HUES48 (cell line): ENCODE data around the gene PNN.
"Not testable (repeated sequence)": the region's sequence is repeated elsewhere in the genome, so short reads cannot be mapped to it uniquely, and the experiment has no call there.

Source experiments
- H3K27ac ChIP-seq: one replicate; pipeline ENCODE4 v1.7.0; 2013; ENCODE audit warnings: low read depth, low read length, inconsistent platforms
- H3K27me3 ChIP-seq: 2 replicates; pipeline ENCODE4 v1.6.1; 2013; ENCODE audit warnings: mild to moderate bottlenecking, low read length; ENCODE audit not compliant: control insufficient read depth, insufficient read depth
- H3K36me3 ChIP-seq: 2 replicates; pipeline ENCODE4 v1.6.1; 2013; ENCODE audit warnings: low read length; ENCODE audit not compliant: control insufficient read depth, insufficient read depth
- H3K4me1 ChIP-seq: 2 replicates; pipeline ENCODE4 v1.6.1; 2013; ENCODE audit warnings: mild to moderate bottlenecking, low read length; ENCODE audit not compliant: control insufficient read depth, insufficient read depth
- H3K4me3 ChIP-seq: 2 replicates; pipeline ENCODE4 v1.5.1; 2013; ENCODE audit warnings: mild to moderate bottlenecking, low read depth, low read length
- H3K9ac ChIP-seq: 2 replicates; pipeline ENCODE4 v1.6.1; 2013; ENCODE audit warnings: mild to moderate bottlenecking, low read depth, low read length, moderate library complexity
- H3K9me3 ChIP-seq: 2 replicates; pipeline ENCODE4 v1.6.1; 2013; ENCODE audit warnings: low read length; ENCODE audit not compliant: control insufficient read depth, insufficient read depth

Gene PNN

DNA sequence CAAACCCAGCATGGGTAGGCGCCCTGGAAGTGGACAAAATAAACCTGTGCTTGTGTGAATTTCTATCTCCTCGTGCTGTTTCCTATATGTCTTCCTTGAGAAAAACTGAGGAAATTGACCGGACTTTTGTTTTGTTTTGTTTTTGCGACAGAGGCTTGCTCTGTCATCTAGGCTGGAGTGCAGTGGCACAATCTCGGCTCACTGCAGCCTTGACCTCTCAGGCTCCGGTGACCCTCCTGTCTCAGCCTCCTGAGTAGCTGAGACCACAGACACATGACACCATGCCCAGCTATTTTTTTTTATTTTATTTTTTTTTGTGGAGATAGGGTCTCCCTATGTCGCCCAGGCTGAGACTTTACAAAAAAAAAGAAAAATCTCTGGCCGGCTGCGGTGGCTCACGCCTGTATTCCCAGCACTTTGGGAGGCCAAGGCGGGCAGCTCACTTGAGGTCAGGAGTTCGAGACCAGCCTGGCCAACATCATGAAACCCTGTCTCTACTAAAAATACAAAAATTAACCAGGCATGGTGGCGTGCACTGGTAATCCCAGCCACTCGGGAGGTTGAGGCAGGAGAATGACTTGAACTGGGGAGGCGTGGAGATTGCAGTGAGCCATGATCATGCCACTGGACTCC lies 36.2 kb downstream of the PNN start:
- Histone ChIP-seq H3K4me3 (no peak overlapping the region), H3K9ac (no peak overlapping the region), H3K27me3 (no peaks in the 10 kb centered on the region), H3K9me3 (no peaks in the 10 kb centered on the region), H3K27ac (no peak overlapping the region), H3K4me1 (no peaks in the 10 kb centered on the region), H3K36me3 (no peaks in the 10 kb centered on the region)

GRCh38 chr14:39212034-39212433 lies 37.0 kb downstream of the PNN start:
- H3K9me3 ChIP-seq: no peaks in the 10 kb centered on the region
- H3K4me1 ChIP-seq: no peaks in the 10 kb centered on the region
- H3K4me3 ChIP-seq: no peak overlapping the region
- no peaks in the 10 kb centered on the region for H3K27me3 ChIP-seq
- no peaks in the 10 kb centered on the region for H3K36me3 ChIP-seq
- H3K9ac ChIP-seq: no peak overlapping the region
- H3K27ac ChIP-seq: no peak overlapping the region

GRCh38 chr14:39212693-39213092 lies 37.6 kb downstream of the PNN start:
- no peaks in the 10 kb centered on the region for H3K36me3 ChIP-seq
- no peaks in the 10 kb centered on the region for H3K4me1 ChIP-seq
- H3K9me3 ChIP-seq: no peaks in the 10 kb centered on the region
- H3K27ac ChIP-seq: no peak overlapping the region
- no peak overlapping the region for H3K9ac ChIP-seq
- no peaks in the 10 kb centered on the region for H3K27me3 ChIP-seq
- no peak overlapping the region for H3K4me3 ChIP-seq

DNA sequence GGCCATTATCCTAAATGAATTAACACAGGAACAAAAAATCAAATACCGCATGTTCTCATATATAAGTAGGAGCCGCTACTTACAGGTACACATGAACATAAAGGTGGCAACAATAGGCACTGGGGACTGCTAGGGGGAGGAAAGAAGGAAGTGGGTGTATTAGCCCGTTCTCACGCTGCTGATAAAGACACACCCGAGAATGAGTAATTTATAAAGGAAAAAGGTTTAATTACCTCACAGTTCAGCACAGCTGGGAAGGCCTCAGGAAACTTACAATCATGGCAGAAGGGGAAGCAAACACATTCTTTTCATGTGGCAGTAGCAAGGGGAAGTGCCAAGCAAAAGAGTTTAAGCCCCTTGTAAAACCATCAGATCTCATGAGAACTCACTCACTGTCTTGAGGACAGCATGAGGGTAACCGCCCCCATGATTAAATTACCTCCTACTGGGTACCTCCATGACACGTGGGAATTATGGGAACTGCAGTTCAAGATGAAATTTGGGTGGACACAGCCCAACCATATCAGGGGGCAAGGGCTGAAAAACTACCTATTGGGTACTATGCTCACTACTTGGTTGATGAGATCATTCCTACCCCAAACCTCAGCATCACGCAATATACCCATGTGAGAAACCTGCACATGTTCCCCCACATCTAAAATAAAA lies 42.3 kb downstream of the PNN start:
- Histone ChIP-seq H3K4me1 (no peaks in the 10 kb centered on the region), H3K27ac (no peak overlapping the region), H3K27me3 (no peaks in the 10 kb centered on the region), H3K4me3 (no peak overlapping the region), H3K9ac (no peak overlapping the region), H3K9me3 (no peaks in the 10 kb centered on the region), H3K36me3 (no peaks in the 10 kb centered on the region)

DNA sequence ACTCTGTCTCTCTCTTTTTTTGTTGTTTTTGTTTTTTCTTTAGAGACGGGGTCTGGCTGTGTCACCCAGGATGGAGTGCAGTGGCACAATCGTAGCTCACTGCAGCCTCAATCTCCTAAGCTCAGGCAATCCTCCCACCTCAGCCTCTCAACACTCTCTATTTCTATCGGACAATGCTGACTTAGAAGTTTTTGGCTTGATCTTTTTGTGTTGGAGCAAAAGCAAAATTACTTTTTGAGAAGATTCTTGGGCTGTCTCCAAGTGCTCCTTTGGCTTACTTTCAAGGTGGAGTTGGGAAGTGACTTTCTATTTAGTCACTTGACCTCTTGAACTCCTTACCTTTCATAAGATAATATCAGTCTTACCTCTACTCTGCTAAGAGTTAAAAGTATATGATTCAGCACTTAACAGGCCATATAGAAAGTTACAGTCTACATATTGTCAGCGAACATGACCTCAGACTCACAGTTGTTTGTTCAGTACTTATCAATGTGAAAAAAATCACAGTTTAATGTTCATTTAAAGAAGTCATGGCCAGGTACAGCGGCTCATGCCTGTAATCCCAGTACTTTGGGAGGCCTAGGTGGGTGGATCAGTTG lies 43.2 kb downstream of the PNN start:
- Histone ChIP-seq H3K27ac (no peak overlapping the region), H3K4me3 (no peak overlapping the region), H3K9ac (no peak overlapping the region), H3K36me3 (no peaks in the 10 kb centered on the region), H3K27me3 (no peaks in the 10 kb centered on the region), H3K9me3 (no peaks in the 10 kb centered on the region), H3K4me1 (no peaks in the 10 kb centered on the region)

GRCh38 chr14:39219075-39219499 lies 44.0 kb downstream of the PNN start:
- Histone ChIP-seq H3K27me3 (no peaks in the 10 kb centered on the region), H3K4me3 (no peak overlapping the region), H3K36me3 (no peaks in the 10 kb centered on the region), H3K27ac (no peak overlapping the region), H3K4me1 (no peaks in the 10 kb centered on the region), H3K9ac (no peak overlapping the region), H3K9me3 (no peaks in the 10 kb centered on the region)

DNA sequence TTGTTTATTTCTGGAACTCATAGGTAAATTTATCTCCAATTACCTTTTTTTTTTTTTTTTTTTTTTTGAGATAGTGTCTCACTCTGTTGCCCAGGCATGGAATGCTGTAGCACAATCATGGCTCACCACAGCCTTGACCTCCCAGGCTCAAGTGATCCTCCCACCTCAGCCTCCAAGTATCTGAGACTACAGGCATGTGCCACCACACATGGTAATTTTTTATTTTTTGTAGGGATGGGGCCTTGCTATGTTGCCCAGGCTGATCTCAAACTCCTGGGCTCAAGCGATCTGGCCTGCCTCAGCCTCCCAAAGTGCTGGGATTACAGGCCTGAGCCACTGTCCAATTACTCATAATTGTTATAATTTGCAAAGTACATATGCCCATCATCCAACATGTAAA lies 45.4 kb downstream of the PNN start:
- H3K36me3 ChIP-seq, H3K27ac ChIP-seq, H3K4me3 ChIP-seq, H3K9me3 ChIP-seq, H3K4me1 ChIP-seq, H3K9ac ChIP-seq, H3K27me3 ChIP-seq: not testable (repeated sequence)

- no peaks in the 10 kb centered on the region for H3K27me3 ChIP-seq
- no peak overlapping the region for H3K27ac ChIP-seq
- H3K36me3 ChIP-seq: no peaks in the 10 kb centered on the region
- H3K9ac ChIP-seq: no peak overlapping the region
- no peaks in the 10 kb centered on the region for H3K9me3 ChIP-seq
- no peaks in the 10 kb centered on the region for H3K4me1 ChIP-seq
- H3K4me3 ChIP-seq: no peak overlapping the region
Observed at GRCh38 chr14:39228044-39228443, 53.0 kb downstream of the PNN start.

GRCh38 chr14:39228509-39229221 lies 53.6 kb downstream of the PNN start:
- Histone ChIP-seq H3K9ac (no peak overlapping the region), H3K4me1 (no peaks in the 10 kb centered on the region), H3K27me3 (no peaks in the 10 kb centered on the region), H3K9me3 (no peaks in the 10 kb centered on the region), H3K27ac (no peak overlapping the region), H3K36me3 (no peaks in the 10 kb centered on the region), H3K4me3 (no peak overlapping the region)

DNA sequence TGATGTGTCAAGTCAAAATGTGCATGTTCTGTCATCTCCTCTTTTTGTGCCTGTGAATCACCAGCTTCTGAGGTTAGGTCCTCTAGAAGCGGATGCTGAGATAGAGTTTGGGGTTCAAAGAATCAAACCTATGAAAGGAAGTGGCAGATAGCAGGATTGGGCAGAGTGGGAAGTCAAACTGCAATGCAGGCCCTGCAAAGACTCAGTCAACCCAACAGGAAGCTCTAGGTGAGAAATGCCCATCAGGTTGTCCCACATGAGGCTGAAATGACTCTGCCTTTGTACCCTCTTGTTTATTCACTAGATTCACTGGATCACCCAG lies 54.1 kb downstream of the PNN start:
- no peaks in the 10 kb centered on the region for H3K27me3 ChIP-seq
- H3K9ac ChIP-seq: no peak overlapping the region
- no peaks in the 10 kb centered on the region for H3K4me1 ChIP-seq
- H3K36me3 ChIP-seq: no peaks in the 10 kb centered on the region
- no peaks in the 10 kb centered on the region for H3K9me3 ChIP-seq
- H3K4me3 ChIP-seq: no peak overlapping the region
- H3K27ac ChIP-seq: no peak overlapping the region

DNA sequence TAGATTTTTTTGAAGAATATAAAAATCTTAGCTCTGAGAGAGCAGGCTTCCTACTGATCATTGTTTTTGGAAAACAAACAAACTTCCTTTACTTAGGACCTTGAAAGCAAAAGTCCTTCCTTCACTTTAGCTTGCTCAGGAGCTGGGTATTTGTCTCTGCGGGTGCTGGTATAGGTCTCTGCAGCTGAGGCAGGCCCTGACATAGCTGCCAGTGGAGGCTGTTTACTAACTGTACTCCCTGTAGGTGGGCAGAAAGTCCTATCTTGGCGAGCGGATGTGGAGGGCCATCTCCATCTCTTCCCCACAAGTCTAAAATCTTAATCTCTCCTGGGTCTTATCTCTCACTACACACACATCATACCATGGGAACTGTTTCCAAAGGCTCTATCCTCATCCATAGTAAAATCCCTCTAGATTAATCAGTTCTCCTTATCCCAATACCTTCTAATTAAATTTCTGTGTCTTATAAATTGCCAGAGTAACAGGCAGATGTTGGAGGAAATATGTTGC lies 54.6 kb downstream of the PNN start:
- H3K36me3 ChIP-seq: no peaks in the 10 kb centered on the region
- no peaks in the 10 kb centered on the region for H3K27me3 ChIP-seq
- H3K9me3 ChIP-seq: no peaks in the 10 kb centered on the region
- H3K27ac ChIP-seq: no peak overlapping the region
- H3K4me1 ChIP-seq: no peaks in the 10 kb centered on the region
- H3K9ac ChIP-seq: no peak overlapping the region
- no peak overlapping the region for H3K4me3 ChIP-seq
